Esophagus squamous epithelium (tissue), 5 donors: ENCODE results near the gene PREPL. TPM values are rescaled to one million over a fixed set of nuclear protein-coding genes. Genes with fewer than 3 reads are reported as not detected.
"Not testable (repeated sequence)": the region's sequence is repeated elsewhere in the genome, so short reads cannot be mapped to it uniquely, and the experiment has no call there.

ENCODE experiments used
- DNase-seq: peaks from one replicate; lab custom pipeline; 2025; lab: John Stamatoyannopoulos, UW
- H3K27ac ChIP-seq, 4 donors: fragments of 200-600 bp; sonication (generic); one replicate each; pipeline ENCODE4 v1.5.1; 2016 to 2019; ENCODE audit warnings: mild to moderate bottlenecking in 1 of 4
- H3K27me3 ChIP-seq, 4 donors: fragments of 200-600 bp; sonication (generic); 1 replicate in 3 of 4; 2 replicates in 1 of 4; pipeline versions ENCODE4 v1.5.1 to v1.6.0; 2017 to 2021; ENCODE audit warnings: antibody characterized with exemption in 1 of 4
- H3K36me3 ChIP-seq, 3 donors: fragments of 200-600 bp; sonication (generic); one replicate each; pipeline ENCODE4 v1.5.1; 2016 to 2019
- H3K4me1 ChIP-seq, 3 donors: fragments of 200-600 bp; sonication (generic); one replicate each; pipeline ENCODE4 v1.5.1; 2017 to 2019
- H3K4me3 ChIP-seq, 4 donors: fragments of 200-600 bp; sonication (generic); 1 replicate in 3 of 4; 2 replicates in 1 of 4; pipeline ENCODE4 v1.5.1; 2016 to 2019; ENCODE audit warnings: mild to moderate bottlenecking in 2 of 4, moderate library complexity in 1 of 4
- H3K9me3 ChIP-seq, 3 donors: fragments of 200-600 bp; sonication (generic); one replicate each; pipeline ENCODE4 v1.5.1; 2016 to 2019
- POLR2A ChIP-seq, 4 donors: fragments of 450-650 bp; IDR thresholded peaks; one replicate each; pipeline ENCODE4 v1.6.1; 2017; ENCODE audit warnings: antibody characterized with exemption in 4 of 4, mild to moderate bottlenecking in 4 of 4, moderate library complexity in 3 of 4
- WGBS, 2 donors: methylation state at CpG; one replicate each; pipeline ENCODE4 v1.1.5; 2018; 5-methylcytosine and 5-hydroxymethylcytosine counted together
- intact Hi-C: fragments of 100-400 bp; cut with DNase I; formaldehyde crosslinking; loops from one replicate; pipeline ENCODE4 v1.15.0; 2022
- total RNA-seq, 4 donors: library from RNA; depleted of rRNA; stranded (reverse); fragments of >200 nt; gene quantifications; one replicate each; pipeline ENCODE4 v1.1.0, GENCODE V29; 2016
- TF ChIP-seq, protein P1 (sequence below), 6 experiments: fragments of 450-650 bp in 4 of 6; fragments of 200-600 bp in 2 of 6; sonication (generic) in 2 of 6; IDR thresholded peaks; one replicate each; pipeline ENCODE4 v1.5.1; 2016 to 2019; ENCODE audit warnings: antibody characterized with exemption in 6 of 6, mild to moderate bottlenecking in 4 of 6, moderate library complexity in 4 of 6
- donor health status: DM: yes; HTN: yes; CAD: no.

Gene PREPL
- total RNA-seq, 4 donors from 2014 or later = 18.5 to 25.7 (median 23.2) TPM

DNA sequence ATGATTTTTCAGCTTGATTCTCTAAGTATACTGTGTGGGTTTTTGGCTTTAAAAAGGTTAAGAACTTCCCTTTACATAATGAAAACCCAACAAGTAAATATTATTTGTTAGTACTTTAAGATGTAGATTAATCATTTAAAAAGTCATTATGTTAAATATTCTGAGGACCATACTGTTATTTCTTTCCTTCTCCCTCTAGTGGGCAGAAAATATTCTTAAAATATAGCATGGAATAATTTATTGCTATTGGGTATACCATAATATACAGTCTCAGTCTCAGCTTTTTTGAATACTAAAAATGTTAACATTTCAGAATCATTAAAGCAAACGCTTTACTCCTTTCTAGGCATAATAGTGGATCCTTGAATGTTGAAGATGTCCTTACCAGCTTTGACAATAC lies 28.6 kb upstream of the PREPL start:
- 88 to 94% methylated on average over 1 of the region's 1 CpG for WGBS, 2 donors

DNA sequence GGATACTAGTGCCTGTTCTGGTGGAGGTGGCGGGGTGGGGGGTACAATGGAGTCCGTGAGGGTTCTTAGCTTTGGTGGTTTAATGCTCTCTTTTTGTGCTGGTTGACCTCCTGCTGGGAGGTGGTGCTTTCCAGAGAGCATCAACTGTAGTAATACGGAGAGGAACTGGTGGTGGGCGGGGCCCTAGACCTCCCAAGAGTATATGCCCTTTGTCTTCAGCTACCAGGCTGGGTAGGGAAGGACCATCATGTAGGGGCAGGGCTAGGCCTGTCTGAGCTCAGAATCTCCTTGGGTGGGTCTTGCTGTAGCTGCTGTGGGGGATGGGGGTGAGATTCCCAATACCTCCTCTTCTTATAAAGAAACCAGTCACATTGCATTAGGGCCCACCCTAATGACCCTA lies 27.6 kb upstream of the PREPL start:
- no peaks in the 10 kb centered on the region for H3K9me3 ChIP-seq
- H3K27me3 ChIP-seq = no peaks in the 10 kb centered on the region
- DNase-seq = no peak
- no peaks in the 10 kb centered on the region for H3K36me3 ChIP-seq
- no peak overlapping the region for H3K4me3 ChIP-seq
- intact Hi-C loops = no loop called here
- TF ChIP-seq, protein P1, sequence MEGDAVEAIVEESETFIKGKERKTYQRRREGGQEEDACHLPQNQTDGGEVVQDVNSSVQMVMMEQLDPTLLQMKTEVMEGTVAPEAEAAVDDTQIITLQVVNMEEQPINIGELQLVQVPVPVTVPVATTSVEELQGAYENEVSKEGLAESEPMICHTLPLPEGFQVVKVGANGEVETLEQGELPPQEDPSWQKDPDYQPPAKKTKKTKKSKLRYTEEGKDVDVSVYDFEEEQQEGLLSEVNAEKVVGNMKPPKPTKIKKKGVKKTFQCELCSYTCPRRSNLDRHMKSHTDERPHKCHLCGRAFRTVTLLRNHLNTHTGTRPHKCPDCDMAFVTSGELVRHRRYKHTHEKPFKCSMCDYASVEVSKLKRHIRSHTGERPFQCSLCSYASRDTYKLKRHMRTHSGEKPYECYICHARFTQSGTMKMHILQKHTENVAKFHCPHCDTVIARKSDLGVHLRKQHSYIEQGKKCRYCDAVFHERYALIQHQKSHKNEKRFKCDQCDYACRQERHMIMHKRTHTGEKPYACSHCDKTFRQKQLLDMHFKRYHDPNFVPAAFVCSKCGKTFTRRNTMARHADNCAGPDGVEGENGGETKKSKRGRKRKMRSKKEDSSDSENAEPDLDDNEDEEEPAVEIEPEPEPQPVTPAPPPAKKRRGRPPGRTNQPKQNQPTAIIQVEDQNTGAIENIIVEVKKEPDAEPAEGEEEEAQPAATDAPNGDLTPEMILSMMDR (IDR thresholded peaks at IDR 0.05) = no peak
- no peaks in the 10 kb centered on the region for H3K4me1 ChIP-seq
- 63% methylated on average over 4 of the region's 4 CpGs; no CpG with 5 or more reads in 1 of the 2 donors for WGBS, 2 donors
- H3K27ac ChIP-seq = no peak overlapping the region

More for the DNA sequence above, 28.6 kb upstream of the PREPL start:
- H3K27me3 ChIP-seq = no peaks in the 10 kb centered on the region
- no peaks in the 10 kb centered on the region for H3K36me3 ChIP-seq
- intact Hi-C loops = no loop called here
- DNase-seq = no peak
- H3K27ac ChIP-seq = no peak overlapping the region
- H3K9me3 ChIP-seq = no peaks in the 10 kb centered on the region
- H3K4me3 ChIP-seq = no peak overlapping the region
- TF ChIP-seq POLR2A (IDR thresholded peaks at IDR 0.05) = no peak
- TF ChIP-seq, protein P1 (IDR thresholded peaks at IDR 0.05) = peak in 2 of 6 experiments; percentile 24 to 29
- H3K4me1 ChIP-seq = no peaks in the 10 kb centered on the region

DNA sequence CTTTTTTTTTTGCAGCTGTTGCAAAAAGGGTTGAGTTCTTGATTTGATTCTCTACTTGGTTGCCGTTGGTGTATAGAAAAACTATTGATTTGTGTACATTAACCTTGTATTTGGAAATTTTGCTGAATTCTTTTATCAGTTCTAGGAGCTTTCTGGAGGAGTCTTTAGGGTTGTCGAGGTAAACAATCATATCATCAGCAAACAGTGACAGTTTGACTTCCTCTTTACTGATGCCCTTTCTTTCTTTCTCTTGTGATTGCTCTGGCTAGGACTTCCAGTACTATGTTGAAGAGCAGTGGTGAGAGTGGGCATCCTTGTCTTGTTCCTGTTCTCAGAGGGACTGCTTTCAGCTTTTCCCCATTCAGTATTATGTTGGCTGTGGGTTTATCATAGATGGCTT lies 23.9 kb upstream of the PREPL start:
- H3K4me1 ChIP-seq, H3K9me3 ChIP-seq, H3K27ac ChIP-seq, intact Hi-C loops, H3K4me3 ChIP-seq, H3K27me3 ChIP-seq, DNase-seq: not testable (repeated sequence)
- 71 to 75% methylated on average over 2 of the region's 2 CpGs for WGBS, 2 donors
- H3K36me3 ChIP-seq = peaks cover 0 to 14% (median 0%) of the 10 kb centered on the region in 3 donors

DNA sequence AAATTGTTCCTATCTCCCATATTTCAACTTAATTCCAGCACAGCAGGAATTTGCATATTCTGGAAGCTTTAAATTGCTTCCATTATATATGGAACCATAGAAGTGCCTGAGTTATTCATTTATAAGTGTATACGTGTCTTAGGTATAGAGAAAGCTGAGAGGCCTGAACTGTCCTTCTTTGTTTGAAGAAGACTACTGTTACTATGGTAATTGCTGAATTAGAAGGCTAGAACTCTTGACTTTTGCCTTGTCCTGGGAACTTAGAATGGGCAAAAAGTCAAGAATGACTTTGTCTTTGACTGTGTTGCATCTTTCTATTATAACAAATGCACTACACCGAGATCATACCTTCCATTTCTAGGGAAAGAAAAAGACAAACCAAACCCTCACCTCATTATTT lies 16.2 kb upstream of the PREPL start:
- Histone ChIP-seq H3K4me3 (no peak overlapping the region), H3K9me3 (no peaks in the 10 kb centered on the region), H3K36me3 (peaks cover 0 to 13% (median 0%) of the 10 kb centered on the region in 3 donors), H3K4me1 (no peaks in the 10 kb centered on the region), H3K27me3 (no peaks in the 10 kb centered on the region), H3K27ac (no peak overlapping the region)
- intact Hi-C loops = no loop called here
- 96 to 100% methylated on average over 2 of the region's 2 CpGs for WGBS, 2 donors
- no peak for TF ChIP-seq POLR2A (IDR thresholded peaks at IDR 0.05)
- TF ChIP-seq, protein P1 (IDR thresholded peaks at IDR 0.05) = no peak
- DNase-seq = no peak

- DNase-seq = no peak
- Histone ChIP-seq H3K27me3 (no peaks in the 10 kb centered on the region), H3K36me3 (peaks cover 0 to 15% (median 0%) of the 10 kb centered on the region in 3 donors), H3K4me3 (no peak overlapping the region), H3K27ac (no peak overlapping the region), H3K4me1 (no peaks in the 10 kb centered on the region), H3K9me3 (no peaks in the 10 kb centered on the region)
- intact Hi-C loops = no loop called here
- 85 to 88% methylated on average over 3 of the region's 3 CpGs for WGBS, 2 donors
- TF ChIP-seq POLR2A (IDR thresholded peaks at IDR 0.05) = no peak
- TF ChIP-seq, protein P1 (IDR thresholded peaks at IDR 0.05) = no peak
These were observed 11.0 kb upstream of the PREPL start for GRCh38 chr2:44372246-44372645.

DNA sequence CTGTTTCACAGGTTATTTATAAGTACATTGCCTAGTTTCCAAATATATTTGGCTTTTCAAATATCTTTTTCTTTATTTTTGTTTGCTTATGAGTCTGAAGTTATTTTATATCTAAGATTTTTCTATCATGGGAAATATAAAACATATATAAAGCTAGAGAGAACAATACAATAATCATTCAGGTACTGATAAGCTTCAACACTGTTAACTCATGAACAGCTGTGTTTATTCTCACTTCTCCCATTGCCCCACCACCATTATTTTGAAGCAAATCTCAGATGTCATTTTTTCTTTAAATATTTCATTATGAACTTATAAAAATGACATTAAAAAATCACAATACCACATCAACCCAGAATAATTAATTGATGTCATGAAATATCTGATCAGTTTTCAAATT lies 10.2 kb upstream of the PREPL start:
- H3K27ac ChIP-seq = no peak overlapping the region
- no peak for DNase-seq
- intact Hi-C loops = no loop called here
- peaks cover 0 to 15% (median 0%) of the 10 kb centered on the region in 3 donors for H3K36me3 ChIP-seq
- TF ChIP-seq POLR2A (IDR thresholded peaks at IDR 0.05) = no peak
- TF ChIP-seq, protein P1 (IDR thresholded peaks at IDR 0.05) = no peak
- no peaks in the 10 kb centered on the region for H3K4me1 ChIP-seq
- no peaks in the 10 kb centered on the region for H3K27me3 ChIP-seq
- no peaks in the 10 kb centered on the region for H3K9me3 ChIP-seq
- no peak overlapping the region for H3K4me3 ChIP-seq
